Measurements from ENCODE around the gene GPR142.

GPR142 gene, protein sequence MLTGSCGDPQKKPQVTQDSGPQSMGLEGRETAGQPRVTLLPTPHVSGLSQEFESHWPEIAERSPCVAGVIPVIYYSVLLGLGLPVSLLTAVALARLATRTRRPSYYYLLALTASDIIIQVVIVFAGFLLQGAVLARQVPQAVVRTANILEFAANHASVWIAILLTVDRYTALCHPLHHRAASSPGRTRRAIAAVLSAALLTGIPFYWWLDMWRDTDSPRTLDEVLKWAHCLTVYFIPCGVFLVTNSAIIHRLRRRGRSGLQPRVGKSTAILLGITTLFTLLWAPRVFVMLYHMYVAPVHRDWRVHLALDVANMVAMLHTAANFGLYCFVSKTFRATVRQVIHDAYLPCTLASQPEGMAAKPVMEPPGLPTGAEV

GRCh38 chr17:74367206-74367605 is at the start of gene GPR142:
Gene GPR142 (plus strand): TSS chr17:74367506. CDS start chr17:74369541, 2,035 bp downstream.
- DNase-seq = no peak

GRCh38 chr17:74318391-74318790 is 48.9 kb upstream of the GPR142 start:
- DNase-seq = no peak

DNA sequence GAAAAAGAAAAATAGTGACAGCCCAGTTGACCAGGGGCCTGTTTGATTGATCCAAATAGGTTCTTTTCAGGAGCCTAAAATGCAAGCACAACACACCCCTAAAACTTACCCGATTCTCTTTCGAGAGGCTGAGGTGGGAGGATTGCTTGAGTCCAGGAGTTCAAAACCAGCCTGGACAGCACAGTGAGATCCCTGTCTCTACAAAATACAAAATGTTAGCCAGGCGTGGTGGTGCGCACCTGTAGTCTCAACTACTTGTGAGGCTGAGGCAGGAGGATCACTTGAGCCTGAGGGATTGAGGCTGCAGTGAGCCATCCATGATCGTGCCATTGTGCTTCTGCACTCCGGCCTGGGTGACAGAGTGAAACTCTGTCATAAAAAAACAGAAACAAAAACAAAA is 42.8 kb upstream of the GPR142 start:
- no peak for DNase-seq

- no peak for DNase-seq
Measured at GRCh38 chr17:74325376-74325742, 41.9 kb upstream of the GPR142 start.

GRCh38 chr17:74325743-74326379 is 41.4 kb upstream of the GPR142 start, which contains the start of gene KIF19:
Gene KIF19 (plus strand): TSS chr17:74326226. CDS start chr17:74326350, 124 bp downstream.
- peak; percentile 52 for DNase-seq

- DNase-seq = no peak
Measured at GRCh38 chr17:74326506-74326905, 40.8 kb upstream of the GPR142 start.

- DNase-seq = no peak
Measured at GRCh38 chr17:74328487-74328886, 38.8 kb upstream of the GPR142 start.

GRCh38 chr17:74329378-74329777 is 37.9 kb upstream of the GPR142 start:
- DNase-seq = no peak

GRCh38 chr17:74330446-74330845 is 36.9 kb upstream of the GPR142 start:
- DNase-seq = no peak

- DNase-seq = no peak
Measured at GRCh38 chr17:74332017-74332650, 35.2 kb upstream of the GPR142 start.

DNA sequence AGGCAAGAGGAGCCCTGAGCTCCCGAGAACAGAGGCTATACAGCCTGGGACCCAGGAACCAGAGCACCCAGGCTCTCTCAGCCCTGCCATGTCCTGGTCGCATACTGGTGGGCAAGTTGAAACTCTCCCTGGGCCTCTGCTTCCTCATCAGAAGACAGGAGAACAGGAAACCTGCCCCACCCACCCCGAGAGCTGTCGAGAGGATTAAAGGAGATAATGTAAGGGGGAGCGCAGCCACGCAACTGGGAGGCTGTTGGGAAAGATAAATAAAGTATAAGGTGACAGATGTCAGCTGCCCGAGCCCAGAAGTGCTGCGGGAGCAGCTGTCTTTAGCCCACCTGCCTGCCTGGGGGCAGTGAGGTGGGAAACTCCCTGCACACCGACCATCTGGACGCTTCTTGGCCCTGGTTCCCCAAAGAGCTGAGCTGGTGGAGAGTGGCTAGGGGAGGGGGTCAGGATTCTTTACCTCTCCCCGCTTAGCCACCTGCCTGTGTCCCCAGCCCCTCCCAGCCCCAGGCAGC is 34.5 kb upstream of the GPR142 start:
- no peak for DNase-seq

GRCh38 chr17:74334393-74335039 is 32.8 kb upstream of the GPR142 start:
- no peak for DNase-seq

DNA sequence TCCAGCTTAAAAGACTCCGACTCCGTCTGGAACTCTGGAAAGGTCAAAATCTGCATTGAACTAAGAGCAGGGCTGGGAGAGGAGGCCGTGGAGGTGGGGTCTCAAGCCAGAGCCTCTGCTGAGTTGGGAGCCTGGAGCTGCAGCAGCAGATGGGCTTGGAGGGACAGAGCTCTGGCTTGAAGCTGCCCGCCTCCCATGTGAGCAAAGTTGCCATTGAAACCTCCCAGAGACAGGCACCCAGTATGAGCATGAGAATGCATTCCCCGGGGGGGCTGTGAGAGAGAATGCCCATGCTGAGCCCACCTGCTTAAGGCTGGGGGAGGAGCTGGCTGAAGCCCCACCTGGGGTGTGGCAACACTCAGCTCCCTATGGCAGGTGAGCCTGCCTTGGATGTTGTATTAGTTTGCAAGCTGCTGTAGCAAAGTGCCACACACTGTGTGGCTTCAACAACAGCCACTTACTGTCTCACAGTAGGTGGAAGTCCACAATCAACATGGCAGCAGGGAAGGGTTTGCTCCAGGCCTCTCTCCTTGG is 31.7 kb upstream of the GPR142 start:
- DNase-seq = no peak

- no peak for DNase-seq
Measured at GRCh38 chr17:74336307-74336706, 31.0 kb upstream of the GPR142 start.

DNA sequence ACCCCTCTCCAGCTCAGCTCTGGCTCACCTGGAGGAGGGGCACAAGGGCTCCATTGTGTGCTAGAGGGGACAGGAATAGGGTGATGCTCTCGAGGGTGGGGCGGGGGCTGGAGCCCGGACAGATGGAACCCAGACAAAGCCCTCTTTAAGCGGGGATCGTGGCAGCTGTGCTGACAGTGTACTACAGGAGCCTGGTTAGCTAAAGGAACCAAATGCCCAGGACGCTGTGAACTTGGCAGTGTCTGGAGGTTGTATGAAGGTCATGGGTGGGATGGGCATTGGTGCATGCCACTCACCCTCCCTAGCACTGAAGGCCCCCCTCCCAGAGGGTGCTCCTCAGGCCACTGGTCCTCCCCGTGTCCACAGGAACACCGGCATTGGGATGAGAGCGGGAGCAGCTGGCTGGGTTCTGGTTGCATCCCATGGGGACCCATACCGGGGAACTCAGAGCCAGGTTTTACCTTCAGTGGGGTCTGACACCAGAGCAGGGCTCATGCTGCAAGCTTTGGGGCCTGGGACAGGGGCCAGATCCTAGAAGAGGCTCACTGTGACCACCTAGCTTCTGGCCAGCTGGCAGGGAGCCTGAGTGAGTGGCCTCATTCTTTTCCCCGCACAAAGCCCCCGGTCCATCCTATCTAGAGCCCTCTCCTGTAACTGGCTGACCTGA is 29.3 kb upstream of the GPR142 start:
- DNase-seq = no peak

DNA sequence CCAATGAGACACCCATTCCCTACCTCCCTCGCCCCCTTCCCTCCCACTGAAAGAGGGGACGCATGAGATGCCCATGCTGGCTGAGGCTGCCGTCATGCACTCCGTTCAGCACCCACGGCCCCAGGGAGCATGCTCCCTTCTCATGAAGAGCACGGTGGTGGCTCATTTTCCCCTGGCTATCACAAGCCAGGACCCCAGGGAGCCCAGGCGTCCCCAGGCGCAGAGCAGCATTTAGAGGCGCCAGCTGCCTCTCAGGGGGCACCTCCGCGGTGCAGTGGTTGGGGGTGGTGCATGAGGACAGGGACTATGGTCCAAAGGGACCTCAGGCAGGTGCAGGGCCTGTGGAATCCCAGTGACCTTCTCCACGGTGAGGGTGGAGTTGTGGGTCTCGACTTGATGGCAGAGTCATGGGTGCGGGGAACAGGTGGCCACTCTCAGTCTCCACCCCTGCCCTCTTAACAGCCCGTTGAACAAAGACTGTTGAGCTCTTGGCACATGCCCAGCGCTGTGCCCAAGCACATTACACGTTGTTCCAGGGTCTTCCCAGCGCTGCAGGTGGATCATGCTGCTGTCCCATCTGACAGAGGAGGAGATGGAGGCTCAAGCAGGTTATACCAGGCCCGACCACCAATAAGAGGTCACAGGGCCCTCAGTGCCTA is 27.6 kb upstream of the GPR142 start:
- DNase-seq = no peak

GRCh38 chr17:74340470-74341023 is 26.8 kb upstream of the GPR142 start:
- no peak for DNase-seq

DNA sequence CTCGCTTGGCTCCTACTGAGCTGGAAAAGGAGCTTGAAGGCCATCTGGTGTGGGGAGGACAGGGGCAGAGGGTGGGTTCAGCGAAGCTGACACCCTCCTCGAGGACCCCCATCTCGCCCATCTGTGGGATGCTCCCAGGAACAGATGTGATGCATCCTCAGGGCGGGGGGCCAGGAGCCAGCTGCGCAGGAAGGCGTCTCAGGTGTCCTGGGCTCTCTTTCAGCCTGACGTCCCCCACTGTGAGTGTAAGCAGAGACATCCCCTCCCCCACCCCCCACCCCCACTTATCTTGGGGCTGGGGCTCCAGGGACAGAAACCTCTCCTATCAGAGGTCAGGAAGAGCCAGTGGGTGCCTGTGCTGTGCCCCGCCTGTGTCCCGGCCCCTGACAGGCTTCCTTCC is 25.1 kb upstream of the GPR142 start:
- no peak for DNase-seq

DNA sequence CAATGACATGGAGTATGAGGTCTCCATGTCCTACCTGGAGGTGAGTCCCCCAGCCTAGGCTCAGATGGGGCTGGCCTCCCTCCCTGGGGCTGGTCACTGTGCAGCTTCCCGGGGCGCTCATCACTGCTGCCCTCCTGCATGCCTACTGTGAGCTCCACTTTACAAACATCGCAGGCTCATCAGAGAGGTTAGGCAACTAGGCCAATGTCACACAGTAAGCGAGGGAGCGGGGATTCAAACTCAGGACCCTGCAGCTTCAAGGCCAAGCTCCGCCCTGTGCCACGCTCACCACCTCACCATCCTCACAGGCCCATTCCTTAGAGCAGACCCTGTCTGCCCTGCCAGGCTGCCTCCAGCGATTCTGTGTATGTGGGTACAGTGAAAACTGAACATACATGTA is 24.2 kb upstream of the GPR142 start:
- DNase-seq = no peak

DNA sequence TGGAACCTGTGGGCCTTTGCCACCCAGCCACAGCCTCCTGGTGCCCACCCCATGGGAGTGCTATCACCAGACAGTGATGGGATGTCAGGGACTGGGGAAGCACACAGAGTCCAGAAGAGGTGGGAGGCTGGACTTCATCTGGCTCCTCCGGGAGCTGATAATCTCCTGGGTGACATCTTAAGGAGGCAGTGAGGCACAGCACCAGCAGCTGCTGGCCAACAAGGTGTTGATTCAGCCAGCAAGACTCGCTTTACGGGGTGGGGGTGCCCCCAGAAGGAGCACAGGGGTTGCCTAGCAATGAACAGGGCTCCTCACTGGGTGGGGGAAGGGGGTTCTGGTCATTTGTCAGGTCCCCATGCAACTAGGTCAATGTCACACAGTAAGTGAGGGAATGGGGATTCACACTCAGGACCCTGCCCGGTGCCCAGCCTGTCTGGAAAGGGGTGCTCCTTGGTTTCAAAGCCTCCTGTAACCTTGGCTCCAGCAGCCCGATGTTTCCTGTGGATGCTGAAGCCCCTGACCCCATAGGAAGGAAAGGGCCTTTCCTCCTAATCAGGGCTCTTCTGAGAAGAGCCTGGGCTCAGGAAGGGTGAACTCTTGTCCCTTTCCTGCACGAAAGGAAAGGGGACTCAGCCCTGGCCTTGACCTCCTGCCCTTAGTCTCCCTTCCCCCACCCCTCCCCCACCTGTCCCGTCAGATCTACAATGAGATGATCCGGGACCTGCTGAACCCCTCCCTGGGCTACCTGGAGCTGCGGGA is 23.6 kb upstream of the GPR142 start:
- DNase-seq = no peak

- DNase-seq = no peak
Measured at GRCh38 chr17:74344658-74345057, 22.6 kb upstream of the GPR142 start.
